ENCODE data around the gene GSK3B.
"Not testable (repeated sequence)": the region's sequence is repeated elsewhere in the genome, so short reads cannot be mapped to it uniquely, and the experiment has no call there.

Gene GSK3B

DNA sequence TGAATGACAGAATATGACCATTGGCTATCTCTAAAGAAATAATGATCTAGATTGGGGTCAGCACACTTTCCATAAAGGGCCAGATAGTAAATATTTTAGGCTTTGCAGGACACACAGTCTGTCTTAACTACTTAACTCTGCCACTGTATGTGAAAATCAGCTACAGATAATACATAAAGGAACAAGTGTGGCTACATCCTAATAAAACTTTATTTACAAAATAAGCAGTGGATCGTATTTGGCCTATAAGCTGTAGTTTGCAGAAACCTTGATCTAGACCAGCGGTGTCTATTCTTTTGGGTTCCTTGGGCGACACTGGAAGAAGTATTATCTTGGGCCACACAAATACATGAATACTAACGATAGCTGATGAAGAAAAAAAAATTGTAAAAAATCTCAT, 27.6 kb downstream of the GSK3B start:
- H3K4me3 ChIP-seq (ENCODE audit: low read depth, low read length) = no peak overlapping the region
- TF ChIP-seq, protein P1, sequence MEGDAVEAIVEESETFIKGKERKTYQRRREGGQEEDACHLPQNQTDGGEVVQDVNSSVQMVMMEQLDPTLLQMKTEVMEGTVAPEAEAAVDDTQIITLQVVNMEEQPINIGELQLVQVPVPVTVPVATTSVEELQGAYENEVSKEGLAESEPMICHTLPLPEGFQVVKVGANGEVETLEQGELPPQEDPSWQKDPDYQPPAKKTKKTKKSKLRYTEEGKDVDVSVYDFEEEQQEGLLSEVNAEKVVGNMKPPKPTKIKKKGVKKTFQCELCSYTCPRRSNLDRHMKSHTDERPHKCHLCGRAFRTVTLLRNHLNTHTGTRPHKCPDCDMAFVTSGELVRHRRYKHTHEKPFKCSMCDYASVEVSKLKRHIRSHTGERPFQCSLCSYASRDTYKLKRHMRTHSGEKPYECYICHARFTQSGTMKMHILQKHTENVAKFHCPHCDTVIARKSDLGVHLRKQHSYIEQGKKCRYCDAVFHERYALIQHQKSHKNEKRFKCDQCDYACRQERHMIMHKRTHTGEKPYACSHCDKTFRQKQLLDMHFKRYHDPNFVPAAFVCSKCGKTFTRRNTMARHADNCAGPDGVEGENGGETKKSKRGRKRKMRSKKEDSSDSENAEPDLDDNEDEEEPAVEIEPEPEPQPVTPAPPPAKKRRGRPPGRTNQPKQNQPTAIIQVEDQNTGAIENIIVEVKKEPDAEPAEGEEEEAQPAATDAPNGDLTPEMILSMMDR (IDR thresholded peaks at IDR 0.05; ENCODE audit: low read depth, low read length, missing control alignments) = no peak
- DNase-seq (ENCODE audit: low read depth) = no peak
- in situ Hi-C loops (cut with HindIII; ENCODE audit: low sequenced_read_pairs) = no loop called here

DNA sequence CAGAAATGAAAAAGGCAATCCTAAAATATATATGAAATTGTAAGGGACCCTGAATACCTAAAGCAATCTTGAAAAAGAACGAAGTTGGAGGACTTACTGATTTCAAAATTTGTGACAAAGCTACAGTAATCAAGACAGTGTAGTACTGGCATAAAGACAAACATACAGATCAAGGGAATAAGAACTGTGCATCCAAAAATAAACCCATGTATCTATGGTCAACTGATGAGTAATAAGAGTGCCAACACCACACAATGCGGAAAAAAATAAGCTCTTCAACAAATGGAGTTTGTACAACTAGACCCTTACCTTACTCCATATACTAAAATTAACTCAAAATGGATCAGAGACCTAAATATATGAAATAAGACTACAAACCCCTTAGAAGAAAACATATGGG, 29.6 kb downstream of the GSK3B start:
- H3K4me3 ChIP-seq (ENCODE audit: low read depth, low read length) = no peak overlapping the region
- no peak for DNase-seq (ENCODE audit: low read depth)
- TF ChIP-seq, protein P1 (IDR thresholded peaks at IDR 0.05; ENCODE audit: low read depth, low read length, missing control alignments) = no peak
- in situ Hi-C loops (cut with HindIII; ENCODE audit: low sequenced_read_pairs) = no loop called here

DNA sequence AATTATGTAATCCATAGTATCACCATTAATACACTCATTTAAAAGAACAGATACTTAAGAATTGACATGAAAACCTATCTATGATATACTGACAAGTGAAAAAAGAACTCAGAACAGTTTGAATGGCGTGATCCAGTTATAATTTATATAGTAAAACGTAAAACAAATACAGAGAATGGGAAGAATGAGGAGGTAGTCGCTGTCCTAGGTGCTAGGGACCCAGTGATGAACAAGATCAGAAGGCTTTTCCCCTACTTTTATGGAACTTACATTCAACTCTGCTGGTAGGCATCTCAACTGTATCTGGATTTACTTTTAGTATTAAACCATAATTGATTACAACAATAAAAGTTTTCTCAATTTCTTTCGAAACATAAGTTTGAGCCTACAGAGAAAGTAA, 31.8 kb downstream of the GSK3B start:
- DNase-seq (ENCODE audit: low read depth) = no peak
- in situ Hi-C loops (cut with HindIII; ENCODE audit: low sequenced_read_pairs) = no loop called here
- TF ChIP-seq, protein P1 (IDR thresholded peaks at IDR 0.05; ENCODE audit: low read depth, low read length, missing control alignments) = no peak
- H3K4me3 ChIP-seq (ENCODE audit: low read depth, low read length) = no peak overlapping the region

DNA sequence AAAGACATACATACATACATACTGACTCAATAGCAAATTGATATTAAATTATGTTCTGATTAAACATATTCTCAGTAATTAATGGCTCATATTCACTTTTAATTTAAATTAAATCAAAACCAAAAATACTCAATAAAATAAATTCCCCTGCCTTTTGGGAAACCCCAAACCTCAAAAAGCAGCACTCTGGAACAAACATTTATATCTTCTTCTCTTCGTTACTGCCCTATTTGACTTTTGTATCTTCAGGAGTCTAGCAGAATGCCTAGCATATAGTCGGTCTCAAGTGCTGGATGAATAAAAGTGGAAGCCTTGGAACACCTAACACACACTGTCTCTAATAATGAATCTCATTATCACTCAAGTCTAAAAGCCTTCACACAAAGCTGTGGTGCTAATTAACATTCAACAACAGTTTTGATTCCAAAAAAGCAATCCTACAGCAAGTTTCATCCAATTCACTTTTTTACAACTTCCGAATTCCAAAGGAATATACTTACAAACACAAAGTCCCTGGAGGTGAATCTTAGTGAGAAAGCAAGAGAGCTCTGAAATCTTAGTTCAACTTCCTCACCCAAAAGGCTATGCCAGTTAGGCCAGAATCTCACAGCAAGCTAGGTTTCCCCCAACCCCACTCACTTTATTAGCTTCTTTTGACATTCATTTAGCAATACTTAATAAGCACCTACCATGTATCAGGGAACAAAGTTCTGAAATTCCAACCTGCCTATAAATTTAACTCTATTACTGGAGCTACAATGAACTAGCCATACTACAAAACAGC, 35.0 kb downstream of the GSK3B start:
- in situ Hi-C loops (cut with HindIII; ENCODE audit: low sequenced_read_pairs) = no loop called here
- TF ChIP-seq, protein P1 (IDR thresholded peaks at IDR 0.05; ENCODE audit: low read depth, low read length, missing control alignments) = no peak
- H3K4me3 ChIP-seq (ENCODE audit: low read depth, low read length) = no peak overlapping the region
- no peak for DNase-seq (ENCODE audit: low read depth)

DNA sequence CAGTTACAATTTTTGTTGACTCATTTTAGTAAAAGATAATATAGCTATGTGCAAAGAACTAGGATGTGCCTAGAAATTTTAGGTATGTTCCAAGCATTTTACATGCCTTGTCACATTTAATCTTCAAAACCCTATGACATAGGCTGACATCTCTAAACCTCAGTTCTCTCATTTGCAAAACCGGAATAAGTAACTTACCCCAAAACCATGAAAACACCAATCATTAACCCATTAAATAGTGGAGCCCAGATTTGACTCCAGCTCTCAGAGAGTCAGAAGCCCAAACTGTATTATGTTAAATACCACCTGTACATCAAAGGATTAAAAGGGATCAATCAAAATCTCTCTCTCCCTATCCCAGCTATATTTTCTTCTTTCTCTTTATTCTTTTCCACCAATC, 36.6 kb downstream of the GSK3B start:
- no peak for DNase-seq (ENCODE audit: low read depth)
- in situ Hi-C loops (cut with HindIII; ENCODE audit: low sequenced_read_pairs) = no loop called here
- H3K4me3 ChIP-seq (ENCODE audit: low read depth, low read length) = no peak overlapping the region
- TF ChIP-seq, protein P1 (IDR thresholded peaks at IDR 0.05; ENCODE audit: low read depth, low read length, missing control alignments) = no peak

DNA sequence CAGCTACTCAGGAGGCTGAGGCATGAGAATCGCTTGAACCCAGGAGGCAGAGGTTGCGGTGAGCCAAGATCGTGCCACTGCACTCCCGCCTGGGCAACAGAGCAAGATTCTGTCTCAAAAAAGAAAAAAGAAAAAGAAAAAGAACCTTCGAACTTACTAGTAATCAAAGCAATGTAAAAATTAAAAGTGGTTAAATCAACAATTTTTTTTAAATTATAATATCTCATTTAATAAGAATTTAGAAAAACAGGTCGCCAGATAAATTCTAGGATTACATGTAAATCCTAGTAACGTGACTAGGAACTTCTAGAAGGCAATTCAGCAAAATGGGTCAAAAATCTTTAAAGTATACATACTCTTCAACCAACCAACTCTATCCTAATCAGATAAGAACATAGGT, 37.2 kb downstream of the GSK3B start:
- DNase-seq (ENCODE audit: low read depth) = no peak
- TF ChIP-seq, protein P1 (IDR thresholded peaks at IDR 0.05; ENCODE audit: low read depth, low read length, missing control alignments) = no peak
- H3K4me3 ChIP-seq (ENCODE audit: low read depth, low read length) = no peak overlapping the region
- in situ Hi-C loops (cut with HindIII; ENCODE audit: low sequenced_read_pairs) = no loop called here

DNA sequence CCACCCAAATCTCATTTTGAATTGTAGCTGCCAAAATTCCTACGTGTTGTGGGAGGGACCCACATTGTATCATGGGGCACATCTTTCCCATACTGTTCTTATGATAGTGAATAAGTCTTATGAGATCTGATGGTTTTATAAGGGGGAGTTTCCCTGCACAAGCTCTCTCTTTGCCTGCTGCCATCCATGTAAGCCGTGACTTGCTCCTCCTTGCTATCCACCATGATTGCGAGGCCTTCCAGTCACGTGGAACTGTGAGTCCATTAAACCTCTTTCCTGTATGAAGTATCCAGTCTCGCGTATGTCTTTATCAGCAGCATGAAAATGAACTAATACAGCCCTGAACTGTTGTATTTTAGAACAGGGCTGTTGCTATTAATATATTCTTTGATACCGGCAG, 40.6 kb downstream of the GSK3B start:
- in situ Hi-C loops (cut with HindIII; ENCODE audit: low sequenced_read_pairs); DNase-seq (ENCODE audit: low read depth); H3K4me3 ChIP-seq (ENCODE audit: low read depth, low read length): not testable (repeated sequence)
